PC-9 (cell line): Measurements from ENCODE around the gene NLGN1.

Experiments
- CTCF ChIP-seq: fragments of 200-600 bp; sonication (generic); conservative IDR thresholded peaks from 2 replicates; pipeline ENCODE4 v1.6.1; 2017; ENCODE audit warnings: mixed run types, antibody characterized with exemption, mild to moderate bottlenecking, moderate library complexity
- EZH2 ChIP-seq: fragments of 200-600 bp; sonication (generic); IDR thresholded peaks from 2 replicates; pipeline ENCODE4 v1.8.0; 2017; ENCODE audit warnings: antibody characterized with exemption, low read depth

- no peak for TF ChIP-seq CTCF
- TF ChIP-seq EZH2, result no peak
These were observed 856.4 kb downstream of the NLGN1 start for GRCh38 chr3:174253940-174254339.
